Esophagus squamous epithelium (tissue), 4 donors: Measurements from ENCODE around the gene C1orf21.

Source experiments
- CTCF ChIP-seq, 6 experiments: fragments of 450-650 bp in 4 of 6; fragments of 200-600 bp in 2 of 6; sonication (generic) in 2 of 6; IDR thresholded peaks; one replicate each; pipeline ENCODE4 v1.5.1; 2016 to 2019; ENCODE audit warnings: antibody characterized with exemption in 6 of 6, mild to moderate bottlenecking in 4 of 6, moderate library complexity in 4 of 6
- POLR2A ChIP-seq, 4 donors: fragments of 450-650 bp; IDR thresholded peaks; one replicate each; pipeline ENCODE4 v1.6.1; 2017; ENCODE audit warnings: antibody characterized with exemption in 4 of 4, mild to moderate bottlenecking in 4 of 4, moderate library complexity in 3 of 4

- TF ChIP-seq CTCF (IDR thresholded peaks at IDR 0.05) = no peak
- TF ChIP-seq POLR2A (IDR thresholded peaks at IDR 0.05) = no peak
These were observed 30.1 kb downstream of the C1orf21 start for GRCh38 chr1:184416946-184417345.
